K562 (cell line): ENCODE measurements around the gene MRPS26. TPM values are rescaled to one million over a fixed set of nuclear protein-coding genes. Genes with fewer than 3 reads are reported as not detected.

Experiments
- ATAC-seq: fragments of 200-7000 bp; cut with Tn5 transposase; 3 replicates; pipeline ENCODE4 v1.9.1; 2020; ENCODE audit warnings: moderate library complexity
- BruUV-seq: library from RNA; stranded (reverse); fragments of 400-500 nt; replicated peaks from 2 replicates; lab custom pipeline; 2021; lab: Mats Ljungman, UMichigan
- CTCF ChIA-PET: fragments of 300-600 bp; formaldehyde crosslinking; extraction: SDS; loops from one replicate; lab custom pipeline; 2021; ENCODE audit warnings: low intra/inter-chr PET ratio; lab: Yijun Ruan, JAX
- POLR2A ChIA-PET: fragments of 300-600, 350-650 bp; sonication (Branson Sonifier 250); formaldehyde crosslinking; extraction: SDS; loops from one replicate; lab custom pipeline; 2021; ENCODE audit warnings: antibody characterized with exemption, inconsistent platforms; lab: Yijun Ruan, JAX
- DNase-seq, 4 experiments: peaks; one replicate each; pipeline versions ENCODE4 v3.0.0 to v3.0.0-alpha.2; 2011 to 2018; ENCODE audit warnings: low spot score in 3 of 4, mixed read lengths in 3 of 4; ENCODE audit errors: extremely low read depth in 1 of 4
- FAIRE-seq: peaks from 2 replicates; lab custom pipeline; 2011; peaks lifted over from hg19 to GRCh38; lab: Jason Lieb, UNC
- H2AFZ ChIP-seq: 2 replicates; pipeline ENCODE4 v1.6.0; 2011; ENCODE audit warnings: low read depth, low read length, control low read depth, inconsistent platforms
- H3K27ac ChIP-seq: fragments of 200-600 bp; 3 replicates; pipeline ENCODE4 v1.8.0; 2011; ENCODE audit warnings: low read depth, mild to moderate bottlenecking, control low read depth, inconsistent platforms, low read length, moderate library complexity, mixed read lengths; ENCODE audit errors: extremely low read depth
- H3K27me3 ChIP-seq, 2 experiments: fragments of 300-600 bp in 1 of 2; 2 replicates in 1 of 2; 3 replicates in 1 of 2; pipeline versions ENCODE4 v1.6.0 to v1.8.0; 2011; ENCODE audit warnings: inconsistent platforms in 2 of 2, low read length in 2 of 2, mild to moderate bottlenecking in 1 of 2, mixed read lengths in 1 of 2, moderate library complexity in 1 of 2; ENCODE audit not compliant: control insufficient read depth in 2 of 2, insufficient read depth in 2 of 2
- H3K36me3 ChIP-seq: fragments of 300-600 bp; 3 replicates; pipeline ENCODE4 v1.8.0; 2011; ENCODE audit warnings: mild to moderate bottlenecking, low read length, inconsistent platforms; ENCODE audit not compliant: control insufficient read depth, insufficient read depth
- H3K4me1 ChIP-seq, 2 experiments: fragments of 200-600 bp in 1 of 2; replicated peaks in 1 of 2; 2 replicates in 1 of 2; 3 replicates in 1 of 2; pipeline versions ENCODE4 v1.5.1 to v1.8.0; 2011; ENCODE audit warnings: inconsistent platforms in 2 of 2, low read length in 2 of 2, mild to moderate bottlenecking in 1 of 2, mixed read lengths in 1 of 2, moderate library complexity in 1 of 2; ENCODE audit not compliant: control insufficient read depth in 2 of 2, insufficient read depth in 2 of 2
- H3K4me2 ChIP-seq: 2 replicates; pipeline ENCODE4 v1.6.1; 2011; ENCODE audit warnings: low read length, control low read depth, inconsistent platforms, mixed read lengths; ENCODE audit not compliant: insufficient read depth
- H3K4me3 ChIP-seq: fragments of 200-600 bp; sonication (generic), shearing (Covaris generic); 2 replicates; pipeline ENCODE4 v1.5.1; 2016; ENCODE audit warnings: control low read depth, inconsistent platforms
- H3K79me2 ChIP-seq: fragments of 200-600 bp; 3 replicates; pipeline ENCODE4 v1.8.0; 2011; ENCODE audit warnings: low read length, inconsistent platforms; ENCODE audit not compliant: control insufficient read depth, insufficient read depth
- H3K9ac ChIP-seq, 2 experiments: 2 replicates each; pipeline versions ENCODE4 v1.6.0 to v1.6.1; 2011; ENCODE audit warnings: low read depth in 2 of 2, low read length in 2 of 2, control low read depth in 1 of 2, inconsistent platforms in 1 of 2, mild to moderate bottlenecking in 1 of 2, mixed read lengths in 1 of 2; ENCODE audit not compliant: insufficient read depth in 1 of 2
- H3K9me1 ChIP-seq: one replicate; pipeline ENCODE4 v1.6.0; 2011; ENCODE audit warnings: inconsistent platforms, mild to moderate bottlenecking, low read length, moderate library complexity; ENCODE audit not compliant: control insufficient read depth, insufficient read depth
- H3K9me3 ChIP-seq: replicated peaks from 2 replicates; pipeline ENCODE4 v1.5.1; 2011; ENCODE audit warnings: low read depth, low read length, inconsistent platforms; ENCODE audit not compliant: control insufficient read depth, insufficient read depth
- H4K20me1 ChIP-seq: replicated peaks from 2 replicates; pipeline ENCODE4 v1.6.1; 2011; ENCODE audit warnings: low read length, inconsistent platforms, mixed read lengths; ENCODE audit not compliant: control insufficient read depth, insufficient read depth
- BDP1 ChIP-seq: IDR thresholded peaks from 3 replicates; pipeline ENCODE4 v1.6.1; 2011; ENCODE audit not compliant: insufficient read length, insufficient read depth
- GABPA ChIP-seq: fragments of 200-800 bp; sonication (Bioruptor generic); conservative IDR thresholded peaks from 2 replicates; pipeline ENCODE4 v1.6.1; 2016; ENCODE audit warnings: low read depth, missing genetic modification characterization, missing compliant biosample characterization
- HDAC1 ChIP-seq, 2 experiments: fragments of 450-650 bp; IDR thresholded peaks; 2 replicates each; pipeline ENCODE4 v1.6.1; 2016 to 2017; ENCODE audit warnings: inconsistent platforms in 1 of 2, mild to moderate bottlenecking in 1 of 2, moderate library complexity in 1 of 2
- KLF6 ChIP-seq: fragments of 250-450 bp; sonication (Bioruptor Pico); IDR thresholded peaks from 2 replicates; pipeline ENCODE4 v1.4.0; 2020; ENCODE audit warnings: mild to moderate bottlenecking, moderate library complexity, borderline replicate concordance
- MAFF ChIP-seq: IDR thresholded peaks from 2 replicates; pipeline ENCODE4 v1.6.1; 2012; ENCODE audit warnings: low read length, improper control_type of control experiment
- NFATC3 ChIP-seq: fragments of 450-650 bp; IDR thresholded peaks from 2 replicates; pipeline ENCODE4 v1.6.1; 2017; ENCODE audit warnings: mild to moderate bottlenecking
- SNIP1 ChIP-seq: fragments of 450-650 bp; IDR thresholded peaks from 2 replicates; pipeline ENCODE4 v1.7.1; 2017; ENCODE audit warnings: low read depth, mild to moderate bottlenecking
- SP1 ChIP-seq: sonication (generic); formaldehyde crosslinking; IDR thresholded peaks from 2 replicates; pipeline ENCODE4 v1.8.1; 2022; ENCODE audit warnings: mild to moderate bottlenecking, missing genetic modification reagents
- ZBED1 ChIP-seq: IDR thresholded peaks from 2 replicates; pipeline ENCODE4 v1.6.1; 2014
- WGBS: fragments of 100-300 bp; shearing (Covaris generic); methylation state at CpG from one replicate; pipeline ENCODE4 v1.1.6; 2016; ENCODE audit warnings: low coverage, mixed read lengths; ENCODE audit not compliant: insufficient coverage; ENCODE audit errors: missing lambda C conversion rate; 5-methylcytosine and 5-hydroxymethylcytosine counted together
- in situ Hi-C: fragments of 300-500 bp; cut with MboI; formaldehyde crosslinking; loops from 4 replicates; pipeline ENCODE4 v1.15.0; 2018; ENCODE audit warnings: inconsistent platforms, mixed read lengths
- intact Hi-C: fragments of 100-400 bp; cut with micrococcal nuclease; formaldehyde crosslinking; loops from 2 replicates; pipeline ENCODE4 v1.14.2; 2022
- polyA plus RNA-seq, 8 experiments: library from polyadenylated mRNA; depleted of rRNA in 4 of 8; stranded (reverse) in 5 of 8; unstranded in 3 of 8; fragments of >200 nt; fragmentation: Nextera tagmentation in 2 of 8; fragmentation: Illumina TruSeq in 1 of 8; extraction: Ambion mirVana in 2 of 8; extraction: Trizol in 1 of 8; gene quantifications; 2 replicates each; pipeline versions ENCODE4 v1.2.1 to v1.2.3, GENCODE V29; 2011 to 2014; ENCODE audit warnings: inconsistent platforms in 1 of 8, missing spikeins in 1 of 8
- total RNA-seq, 7 experiments: library from RNA; depleted of rRNA in 6 of 7; stranded (reverse); fragments of >200 nt in 6 of 7; fragmentation: Illumina TruSeq in 2 of 7; extraction: Trizol in 2 of 7; gene quantifications; 2 replicates each; pipeline versions ENCODE4 v1.2.1 to v1.2.3, GENCODE V29; 2011 to 2021; ENCODE audit warnings: low replicate concordance in 1 of 7
- TF ChIP-seq, protein P1 (sequence below): sonication (generic); formaldehyde crosslinking; IDR thresholded peaks from 2 replicates; pipeline ENCODE4 v1.8.1; 2023; ENCODE audit warnings: mild to moderate bottlenecking, missing genetic modification reagents
- TF ChIP-seq, protein P2 (sequence below): fragments of 250-450 bp; sonication (Bioruptor Pico); IDR thresholded peaks from 2 replicates; pipeline ENCODE4 v1.9.0; 2021; ENCODE audit warnings: mild to moderate bottlenecking
- TF ChIP-seq, protein P3 (sequence below): sonication (generic); formaldehyde crosslinking; IDR thresholded peaks from 2 replicates; pipeline ENCODE4 v1.8.0; 2022; ENCODE audit warnings: missing genetic modification reagents, mild to moderate bottlenecking, borderline replicate concordance
- TF ChIP-seq, protein P4 (sequence below): IDR thresholded peaks from 3 replicates; pipeline ENCODE4 v1.6.1; 2011; ENCODE audit warnings: borderline replicate concordance, mild to moderate bottlenecking, moderate library complexity; ENCODE audit not compliant: insufficient read length; ENCODE audit errors: extremely low read depth

The MRPS26 gene
- total and polyA plus RNA-seq, 9 of the 15 experiments (the other 6 are each of a cell fraction or from before 2014, with no cell fraction given): 2.7 to 70.5 (median 28.8) TPM

DNA sequence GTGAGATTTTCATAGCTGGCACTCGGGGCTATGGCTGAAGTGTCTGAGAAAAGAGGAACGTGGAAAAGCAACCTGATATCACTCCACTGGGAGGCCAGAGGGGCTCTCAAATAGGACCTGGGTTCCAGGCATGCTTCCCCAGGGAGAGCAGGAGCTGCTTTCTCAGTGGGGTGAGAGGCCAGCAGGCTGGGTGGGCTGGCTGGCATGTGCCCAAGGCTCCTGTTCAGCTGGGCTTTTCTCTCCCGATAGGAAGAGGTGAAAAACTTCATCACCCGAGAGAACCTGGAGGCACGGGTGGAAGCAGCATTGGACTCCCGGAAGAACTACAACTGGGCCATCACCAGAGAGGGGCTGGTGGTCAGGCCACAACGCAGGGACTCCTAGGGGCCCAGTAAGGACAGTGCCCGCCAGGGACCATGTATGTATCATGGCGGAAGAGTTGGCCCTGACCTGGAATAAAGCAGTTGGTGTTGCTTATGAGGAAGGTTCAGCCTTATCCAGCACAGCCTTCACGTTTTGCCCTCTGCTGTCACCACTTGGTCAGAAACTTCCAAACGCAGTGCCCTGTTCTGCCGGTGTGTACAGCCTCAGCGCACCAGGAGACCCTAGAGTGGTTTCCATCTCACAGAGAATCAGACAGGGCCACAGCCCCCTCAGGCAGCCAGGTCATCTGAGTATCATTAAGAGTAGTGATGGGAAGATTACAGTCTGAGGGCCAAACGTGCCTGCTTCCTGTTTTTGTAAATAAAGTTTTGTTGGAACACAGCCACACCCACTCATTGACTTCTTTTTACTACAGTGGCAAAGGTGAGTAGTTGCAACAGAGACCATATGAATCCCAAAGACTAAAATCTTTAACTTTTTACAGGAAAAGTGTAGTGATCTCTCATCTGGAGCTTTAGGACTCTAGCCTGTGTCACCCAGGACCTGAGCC lies 1.9 kb downstream of the MRPS26 start (continued):
- TF ChIP-seq, protein P1, sequence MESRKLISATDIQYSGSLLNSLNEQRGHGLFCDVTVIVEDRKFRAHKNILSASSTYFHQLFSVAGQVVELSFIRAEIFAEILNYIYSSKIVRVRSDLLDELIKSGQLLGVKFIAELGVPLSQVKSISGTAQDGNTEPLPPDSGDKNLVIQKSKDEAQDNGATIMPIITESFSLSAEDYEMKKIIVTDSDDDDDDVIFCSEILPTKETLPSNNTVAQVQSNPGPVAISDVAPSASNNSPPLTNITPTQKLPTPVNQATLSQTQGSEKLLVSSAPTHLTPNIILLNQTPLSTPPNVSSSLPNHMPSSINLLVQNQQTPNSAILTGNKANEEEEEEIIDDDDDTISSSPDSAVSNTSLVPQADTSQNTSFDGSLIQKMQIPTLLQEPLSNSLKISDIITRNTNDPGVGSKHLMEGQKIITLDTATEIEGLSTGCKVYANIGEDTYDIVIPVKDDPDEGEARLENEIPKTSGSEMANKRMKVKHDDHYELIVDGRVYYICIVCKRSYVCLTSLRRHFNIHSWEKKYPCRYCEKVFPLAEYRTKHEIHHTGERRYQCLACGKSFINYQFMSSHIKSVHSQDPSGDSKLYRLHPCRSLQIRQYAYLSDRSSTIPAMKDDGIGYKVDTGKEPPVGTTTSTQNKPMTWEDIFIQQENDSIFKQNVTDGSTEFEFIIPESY: peak; percentile 36; the same call in 1 of the 2 replicates
- TF ChIP-seq SP1 (CRISPR knock-in tag) (0 out of 2 replicates have a peak, but pooled peaks have one; percentile 23), GABPA (tag) (0 out of 2 replicates have a peak, but pooled peaks have one; percentile 19)
- TF ChIP-seq, protein P2, sequence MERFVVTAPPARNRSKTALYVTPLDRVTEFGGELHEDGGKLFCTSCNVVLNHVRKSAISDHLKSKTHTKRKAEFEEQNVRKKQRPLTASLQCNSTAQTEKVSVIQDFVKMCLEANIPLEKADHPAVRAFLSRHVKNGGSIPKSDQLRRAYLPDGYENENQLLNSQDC: no peak

DNA sequence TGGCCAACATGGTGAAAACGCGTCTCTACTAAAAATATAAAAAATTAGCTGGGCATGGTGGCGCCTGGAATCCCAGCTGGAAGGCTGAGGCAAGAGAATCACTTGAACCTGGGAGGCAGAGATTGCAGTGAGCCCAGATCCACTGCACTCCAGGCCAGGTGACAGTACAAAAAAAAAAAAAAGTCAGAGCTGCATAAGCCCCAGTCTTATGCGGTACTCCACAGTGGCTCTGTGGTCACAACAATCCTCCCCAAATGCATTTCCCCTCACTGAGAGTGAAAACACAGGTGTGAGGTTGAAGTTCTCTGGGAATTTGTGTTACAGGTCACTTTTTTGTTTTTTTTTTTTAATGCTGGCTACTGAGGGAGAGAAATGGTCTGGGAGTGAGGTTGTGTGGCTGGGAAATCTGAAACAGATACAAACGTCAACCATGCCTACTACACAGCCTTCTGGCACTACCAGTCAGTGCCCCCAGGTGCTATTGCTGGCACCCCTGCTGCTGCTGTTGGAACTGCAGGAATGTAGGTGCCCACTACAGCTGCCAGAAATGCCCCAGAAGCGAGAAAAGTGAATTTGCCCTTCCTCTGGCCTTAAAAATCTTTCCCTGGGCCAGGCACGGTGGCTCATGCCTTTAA lies 5.7 kb downstream of the MRPS26 start:
- WGBS: 42% methylated on average over 6 of the region's 7 CpGs
- DNase-seq: no peak
- peaks cover 26% of the 10 kb centered on the region; the same call in 2 of the 3 replicates for H3K36me3 ChIP-seq
- H3K9me1 ChIP-seq: no peaks in the 10 kb centered on the region
- H3K4me3 ChIP-seq: no peak overlapping the region
- no peaks in the 10 kb centered on the region for H3K9me3 ChIP-seq
- intact Hi-C loops: loop anchor here (10.0 kb wide), 1 partner anchor 223 kb away; no protein-coding TSS in a partner anchor
- H3K4me2 ChIP-seq: no peak overlapping the region
- no peak for ATAC-seq
- ChIA-PET CTCF (no interaction called here), POLR2A (no interaction called here)
- peaks cover 12 to 13% of the 10 kb centered on the region in 2 experiments; a peak in 4 of 5 replicates for H3K4me1 ChIP-seq
- no peaks in the 10 kb centered on the region for H4K20me1 ChIP-seq
- FAIRE-seq: no peak
- no peaks in the 10 kb centered on the region for H3K27me3 ChIP-seq
- in situ Hi-C loops: no loop called here
- no peak overlapping the region for H3K9ac ChIP-seq
- peaks cover 15% of the 10 kb centered on the region for H3K79me2 ChIP-seq
- H3K27ac ChIP-seq: no peak overlapping the region
- H2AFZ ChIP-seq: no peak overlapping the region
- no TSS peak for BruUV-seq
- no peak for TF ChIP-seq MAFF
- TF ChIP-seq KLF6 (CRISPR knock-in tag): no peak
- no peak for TF ChIP-seq NFATC3
- TF ChIP-seq, protein P3, sequence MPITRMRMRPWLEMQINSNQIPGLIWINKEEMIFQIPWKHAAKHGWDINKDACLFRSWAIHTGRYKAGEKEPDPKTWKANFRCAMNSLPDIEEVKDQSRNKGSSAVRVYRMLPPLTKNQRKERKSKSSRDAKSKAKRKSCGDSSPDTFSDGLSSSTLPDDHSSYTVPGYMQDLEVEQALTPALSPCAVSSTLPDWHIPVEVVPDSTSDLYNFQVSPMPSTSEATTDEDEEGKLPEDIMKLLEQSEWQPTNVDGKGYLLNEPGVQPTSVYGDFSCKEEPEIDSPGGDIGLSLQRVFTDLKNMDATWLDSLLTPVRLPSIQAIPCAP (CRISPR knock-in tag): no peak
- TF ChIP-seq, protein P4, sequence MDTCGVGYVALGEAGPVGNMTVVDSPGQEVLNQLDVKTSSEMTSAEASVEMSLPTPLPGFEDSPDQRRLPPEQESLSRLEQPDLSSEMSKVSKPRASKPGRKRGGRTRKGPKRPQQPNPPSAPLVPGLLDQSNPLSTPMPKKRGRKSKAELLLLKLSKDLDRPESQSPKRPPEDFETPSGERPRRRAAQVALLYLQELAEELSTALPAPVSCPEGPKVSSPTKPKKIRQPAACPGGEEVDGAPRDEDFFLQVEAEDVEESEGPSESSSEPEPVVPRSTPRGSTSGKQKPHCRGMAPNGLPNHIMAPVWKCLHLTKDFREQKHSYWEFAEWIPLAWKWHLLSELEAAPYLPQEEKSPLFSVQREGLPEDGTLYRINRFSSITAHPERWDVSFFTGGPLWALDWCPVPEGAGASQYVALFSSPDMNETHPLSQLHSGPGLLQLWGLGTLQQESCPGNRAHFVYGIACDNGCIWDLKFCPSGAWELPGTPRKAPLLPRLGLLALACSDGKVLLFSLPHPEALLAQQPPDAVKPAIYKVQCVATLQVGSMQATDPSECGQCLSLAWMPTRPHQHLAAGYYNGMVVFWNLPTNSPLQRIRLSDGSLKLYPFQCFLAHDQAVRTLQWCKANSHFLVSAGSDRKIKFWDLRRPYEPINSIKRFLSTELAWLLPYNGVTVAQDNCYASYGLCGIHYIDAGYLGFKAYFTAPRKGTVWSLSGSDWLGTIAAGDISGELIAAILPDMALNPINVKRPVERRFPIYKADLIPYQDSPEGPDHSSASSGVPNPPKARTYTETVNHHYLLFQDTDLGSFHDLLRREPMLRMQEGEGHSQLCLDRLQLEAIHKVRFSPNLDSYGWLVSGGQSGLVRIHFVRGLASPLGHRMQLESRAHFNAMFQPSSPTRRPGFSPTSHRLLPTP: no peak
- no peak for TF ChIP-seq HDAC1 (IDR thresholded peaks at IDR 0.05)
- no peak for TF ChIP-seq BDP1
- no peak for TF ChIP-seq SNIP1
- TF ChIP-seq ZBED1: no peak
